ENCODE data around the gene SLCO1A2. TPM values are rescaled to one million over a fixed set of nuclear protein-coding genes. Genes with fewer than 3 reads are reported as not detected.
"Not testable (repeated sequence)": the region's sequence is repeated elsewhere in the genome, so short reads cannot be mapped to it uniquely, and the experiment has no call there.

SLCO1A2 gene
- polyA plus RNA-seq (2013, experiment 1 of 4), result 13.5 TPM
- 17.0 TPM for polyA plus RNA-seq (2013, experiment 2 of 4)
- polyA plus RNA-seq (2013, experiment 3 of 4), result 8.6 TPM
- 12.9 TPM for polyA plus RNA-seq (2013, experiment 4 of 4)

DNA sequence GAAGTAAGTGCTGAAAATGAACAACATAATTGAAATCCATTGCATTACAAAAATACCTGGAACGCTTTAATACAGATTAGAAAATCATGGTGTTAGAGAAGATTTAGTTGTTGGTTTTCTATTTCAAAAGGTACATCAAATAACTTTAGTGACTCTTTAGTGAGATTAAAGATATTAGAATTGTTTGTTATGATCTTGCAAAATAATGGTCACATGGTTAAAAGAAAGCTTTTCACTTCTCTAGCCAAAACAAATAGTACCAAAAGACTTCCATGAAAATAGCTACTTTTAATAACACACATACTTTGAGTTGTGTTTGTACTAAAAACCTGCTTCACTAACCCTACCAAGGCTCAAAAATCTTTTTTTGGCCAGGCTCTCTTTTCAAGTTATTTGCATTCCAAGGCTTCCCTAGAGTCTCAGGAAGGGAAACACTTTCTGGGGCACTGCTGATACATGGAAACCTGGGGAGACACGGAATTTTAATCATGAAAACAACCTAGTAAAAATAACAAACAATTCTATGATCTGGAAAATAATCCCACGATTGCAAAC lies at the start of gene SLCO1A2:
TSS of gene SLCO1A2 (minus strand) at position 147 of the 555 bp plus-strand sequence. CDS start 270 bp downstream, outside the sequence.
- Histone ChIP-seq H3K4me1 (ENCODE audit: control insufficient read depth, insufficient read depth, low read length) (no peaks in the 10 kb centered on the region), H3K9me3 (ENCODE audit: control insufficient read depth, low read length) (peaks cover 1% of the 10 kb centered on the region), H3K27me3 (ENCODE audit: control insufficient read depth, insufficient read depth, low read length, poor library complexity, severe bottlenecking) (no peaks in the 10 kb centered on the region), H3K4me3 (ENCODE audit: insufficient read depth, low read depth, low read length) (no peak within 1 kb of the TSS), H3K27ac (ENCODE audit: insufficient read depth, low read depth, low read length, poor library complexity, severe bottlenecking) (no peak within 1 kb of the TSS), H3K36me3 (ENCODE audit: control insufficient read depth, insufficient read depth, low read length) (no peaks in the 10 kb centered on the region)
- WGBS, 2 experiments, result 63 to 97% methylated on average over 1 to 3 of the region's 3 CpGs

GRCh38 chr12:21384261-21384660 lies 49.5 kb upstream of the SLCO1A2 start:
- Histone ChIP-seq H3K27ac (ENCODE audit: insufficient read depth, low read depth, low read length, poor library complexity, severe bottlenecking) (no peak overlapping the region), H3K27me3 (ENCODE audit: control insufficient read depth, insufficient read depth, low read length, poor library complexity, severe bottlenecking) (no peaks in the 10 kb centered on the region), H3K4me1 (ENCODE audit: control insufficient read depth, insufficient read depth, low read length) (no peaks in the 10 kb centered on the region), H3K36me3 (ENCODE audit: control insufficient read depth, insufficient read depth, low read length) (no peaks in the 10 kb centered on the region), H3K9me3 (ENCODE audit: control insufficient read depth, low read length) (no peaks in the 10 kb centered on the region), H3K4me3 (ENCODE audit: insufficient read depth, low read depth, low read length) (no peak overlapping the region)
- WGBS, 2 experiments, result 94 to 95% methylated on average over 2 of the region's 2 CpGs

DNA sequence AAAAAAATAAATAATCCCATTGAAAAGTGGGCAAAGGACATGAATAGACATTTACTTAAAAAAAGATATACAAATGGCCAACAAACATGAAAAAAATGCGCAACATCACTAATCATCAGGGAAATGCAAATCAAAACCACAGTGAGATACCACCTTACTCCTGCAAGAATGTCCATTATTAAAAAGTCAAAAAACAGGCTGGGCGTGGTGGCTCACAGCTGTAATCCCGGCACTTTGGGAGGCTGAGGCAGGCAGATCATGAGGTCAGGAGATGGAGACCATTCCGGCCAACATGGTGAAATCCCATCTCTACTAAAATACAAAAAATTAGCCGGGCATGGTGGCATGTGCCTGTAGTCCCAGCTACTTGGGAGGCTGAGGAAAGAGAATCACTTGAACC lies 46.6 kb upstream of the SLCO1A2 start:
- H3K27ac ChIP-seq (ENCODE audit: insufficient read depth, low read depth, low read length, poor library complexity, severe bottlenecking); H3K4me1 ChIP-seq (ENCODE audit: control insufficient read depth, insufficient read depth, low read length); H3K36me3 ChIP-seq (ENCODE audit: control insufficient read depth, insufficient read depth, low read length); H3K4me3 ChIP-seq (ENCODE audit: insufficient read depth, low read depth, low read length); H3K9me3 ChIP-seq (ENCODE audit: control insufficient read depth, low read length); H3K27me3 ChIP-seq (ENCODE audit: control insufficient read depth, insufficient read depth, low read length, poor library complexity, severe bottlenecking): not testable (repeated sequence)
- WGBS, 2 experiments, result 90 to 91% methylated on average over 5 of the region's 5 CpGs

DNA sequence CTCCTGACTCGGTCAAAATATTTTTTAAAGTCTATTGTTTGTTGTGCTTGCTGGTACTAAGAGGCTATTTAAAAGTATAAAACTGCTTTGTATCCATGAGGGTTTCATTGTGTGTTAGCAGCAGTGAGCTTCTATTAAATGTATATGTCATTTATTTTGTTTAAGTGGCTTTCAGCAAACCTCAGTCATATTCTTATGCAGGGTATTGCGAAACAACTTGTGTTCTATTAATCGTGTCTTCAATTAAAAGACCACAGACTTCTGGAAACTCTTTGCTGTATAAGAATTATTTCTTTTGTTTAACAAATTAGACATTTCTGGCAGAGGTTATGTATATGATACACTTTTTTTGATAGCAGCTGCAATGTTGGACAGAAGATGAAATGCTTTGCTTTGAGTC lies 44.5 kb upstream of the SLCO1A2 start:
- no peak overlapping the region for H3K4me3 ChIP-seq (ENCODE audit: insufficient read depth, low read depth, low read length)
- no peaks in the 10 kb centered on the region for H3K27me3 ChIP-seq (ENCODE audit: control insufficient read depth, insufficient read depth, low read length, poor library complexity, severe bottlenecking)
- 88 to 98% methylated on average over 2 to 3 of the region's 3 CpGs for WGBS, 2 experiments
- no peak overlapping the region for H3K27ac ChIP-seq (ENCODE audit: insufficient read depth, low read depth, low read length, poor library complexity, severe bottlenecking)
- no peaks in the 10 kb centered on the region for H3K9me3 ChIP-seq (ENCODE audit: control insufficient read depth, low read length)
- no peaks in the 10 kb centered on the region for H3K36me3 ChIP-seq (ENCODE audit: control insufficient read depth, insufficient read depth, low read length)
- H3K4me1 ChIP-seq (ENCODE audit: control insufficient read depth, insufficient read depth, low read length), result no peaks in the 10 kb centered on the region

- H3K27me3 ChIP-seq (ENCODE audit: control insufficient read depth, insufficient read depth, low read length, poor library complexity, severe bottlenecking), result no peaks in the 10 kb centered on the region
- H3K4me1 ChIP-seq (ENCODE audit: control insufficient read depth, insufficient read depth, low read length), result no peaks in the 10 kb centered on the region
- H3K4me3 ChIP-seq (ENCODE audit: insufficient read depth, low read depth, low read length), result no peak within 1 kb of the TSS
- H3K36me3 ChIP-seq (ENCODE audit: control insufficient read depth, insufficient read depth, low read length), result no peaks in the 10 kb centered on the region
- no peak within 1 kb of the TSS for H3K27ac ChIP-seq (ENCODE audit: insufficient read depth, low read depth, low read length, poor library complexity, severe bottlenecking)
- no peaks in the 10 kb centered on the region for H3K9me3 ChIP-seq (ENCODE audit: control insufficient read depth, low read length)
- WGBS, 2 experiments, result 94 to 100% methylated on average over 2 of the region's 2 CpGs
These were observed 37.9 kb upstream of the SLCO1A2 start, which contains the start of gene IAPP for GRCh38 chr12:21372602-21373001. TSS of gene IAPP (plus strand) at chr12:21372902. CDS start at chr12:21373352, 450 bp downstream.

DNA sequence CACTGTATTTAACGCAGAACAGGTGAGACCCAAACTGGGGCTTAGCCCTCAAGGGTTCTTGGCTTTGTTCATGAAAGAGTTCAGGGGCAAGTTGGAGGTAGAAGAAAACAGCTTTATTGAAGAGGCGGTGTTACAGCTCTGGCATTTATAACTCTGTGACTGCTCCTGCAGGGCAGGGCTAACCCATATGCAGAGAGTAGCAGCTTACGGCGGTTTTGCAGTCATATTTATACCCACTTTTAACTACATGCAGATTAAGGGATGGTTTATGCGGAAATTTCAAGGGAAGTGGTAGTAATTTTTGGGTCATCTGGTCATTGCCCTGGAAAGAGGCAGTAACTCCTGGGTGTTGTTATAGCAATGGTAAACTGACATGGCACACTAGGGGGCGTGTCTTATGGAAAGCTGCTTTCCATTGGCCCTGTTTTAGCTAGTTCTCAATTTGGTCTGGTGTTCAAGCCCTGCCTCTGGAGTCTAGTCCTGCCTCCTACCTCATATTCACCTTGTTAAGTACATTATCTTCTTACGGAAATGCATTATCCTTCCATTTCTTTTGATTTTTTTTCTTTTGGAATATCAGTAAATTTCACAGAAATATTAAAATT lies 36.2 kb upstream of the SLCO1A2 start:
- no peaks in the 10 kb centered on the region for H3K27me3 ChIP-seq (ENCODE audit: control insufficient read depth, insufficient read depth, low read length, poor library complexity, severe bottlenecking)
- 92 to 94% methylated on average over 4 to 6 of the region's 7 CpGs for WGBS, 2 experiments

GRCh38 chr12:21369141-21369980 lies 34.6 kb upstream of the SLCO1A2 start:
- no peaks in the 10 kb centered on the region for H3K27me3 ChIP-seq (ENCODE audit: control insufficient read depth, insufficient read depth, low read length, poor library complexity, severe bottlenecking)
- no peaks in the 10 kb centered on the region for H3K9me3 ChIP-seq (ENCODE audit: control insufficient read depth, low read length)
- 90 to 99% methylated on average over 1 to 3 of the region's 4 CpGs for WGBS, 2 experiments
- H3K4me3 ChIP-seq (ENCODE audit: insufficient read depth, low read depth, low read length), result no peak overlapping the region
- H3K36me3 ChIP-seq (ENCODE audit: control insufficient read depth, insufficient read depth, low read length), result no peaks in the 10 kb centered on the region
- no peak overlapping the region for H3K27ac ChIP-seq (ENCODE audit: insufficient read depth, low read depth, low read length, poor library complexity, severe bottlenecking)
- no peaks in the 10 kb centered on the region for H3K4me1 ChIP-seq (ENCODE audit: control insufficient read depth, insufficient read depth, low read length)

More for the DNA sequence above, 36.2 kb upstream of the SLCO1A2 start:
- Histone ChIP-seq H3K4me3 (ENCODE audit: insufficient read depth, low read depth, low read length) (no peak overlapping the region), H3K36me3 (ENCODE audit: control insufficient read depth, insufficient read depth, low read length) (no peaks in the 10 kb centered on the region), H3K9me3 (ENCODE audit: control insufficient read depth, low read length) (no peaks in the 10 kb centered on the region), H3K4me1 (ENCODE audit: control insufficient read depth, insufficient read depth, low read length) (no peaks in the 10 kb centered on the region), H3K27ac (ENCODE audit: insufficient read depth, low read depth, low read length, poor library complexity, severe bottlenecking) (no peak overlapping the region)

GRCh38 chr12:21360632-21361031 lies 25.9 kb upstream of the SLCO1A2 start:
- H3K27me3 ChIP-seq (ENCODE audit: control insufficient read depth, insufficient read depth, low read length, poor library complexity, severe bottlenecking); H3K27ac ChIP-seq (ENCODE audit: insufficient read depth, low read depth, low read length, poor library complexity, severe bottlenecking); H3K4me1 ChIP-seq (ENCODE audit: control insufficient read depth, insufficient read depth, low read length); H3K9me3 ChIP-seq (ENCODE audit: control insufficient read depth, low read length); H3K4me3 ChIP-seq (ENCODE audit: insufficient read depth, low read depth, low read length); H3K36me3 ChIP-seq (ENCODE audit: control insufficient read depth, insufficient read depth, low read length): not testable (repeated sequence)
- WGBS, 2 experiments, result 84 to 85% methylated on average over 10 of the region's 10 CpGs

DNA sequence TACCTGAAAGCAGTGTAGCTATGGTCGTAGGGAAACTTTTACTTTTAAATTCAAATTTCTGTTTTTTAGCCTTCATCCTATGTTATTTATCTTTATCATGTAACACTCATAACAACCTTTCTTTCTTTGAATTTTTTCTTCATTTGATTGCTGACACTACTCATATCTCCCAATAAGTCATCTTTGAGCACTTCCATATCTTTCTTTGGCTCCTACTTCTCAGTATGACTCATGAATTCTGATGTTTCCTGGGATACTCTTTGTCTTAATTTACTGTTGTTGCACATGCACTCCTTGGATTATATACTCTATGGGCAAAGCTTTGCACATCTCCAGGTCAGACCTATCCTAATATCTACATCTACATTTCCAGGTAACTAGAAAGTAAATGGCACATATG lies 19.9 kb upstream of the SLCO1A2 start:
- Histone ChIP-seq H3K4me1 (ENCODE audit: control insufficient read depth, insufficient read depth, low read length) (no peaks in the 10 kb centered on the region), H3K9me3 (ENCODE audit: control insufficient read depth, low read length) (no peaks in the 10 kb centered on the region), H3K27me3 (ENCODE audit: control insufficient read depth, insufficient read depth, low read length, poor library complexity, severe bottlenecking) (no peaks in the 10 kb centered on the region), H3K36me3 (ENCODE audit: control insufficient read depth, insufficient read depth, low read length) (no peaks in the 10 kb centered on the region), H3K27ac (ENCODE audit: insufficient read depth, low read depth, low read length, poor library complexity, severe bottlenecking) (no peak overlapping the region), H3K4me3 (ENCODE audit: insufficient read depth, low read depth, low read length) (no peak overlapping the region)
- WGBS, 2 experiments, result 95 to 100% methylated on average over 1 of the region's 1 CpG

GRCh38 chr12:21353948-21354347 lies 19.2 kb upstream of the SLCO1A2 start:
- H3K4me1 ChIP-seq (ENCODE audit: control insufficient read depth, insufficient read depth, low read length), result no peaks in the 10 kb centered on the region
- 94 to 97% methylated on average over 3 to 4 of the region's 4 CpGs for WGBS, 2 experiments
- H3K27ac ChIP-seq (ENCODE audit: insufficient read depth, low read depth, low read length, poor library complexity, severe bottlenecking), result no peak overlapping the region
- H3K4me3 ChIP-seq (ENCODE audit: insufficient read depth, low read depth, low read length), result no peak overlapping the region
- H3K9me3 ChIP-seq (ENCODE audit: control insufficient read depth, low read length), result no peaks in the 10 kb centered on the region
- H3K27me3 ChIP-seq (ENCODE audit: control insufficient read depth, insufficient read depth, low read length, poor library complexity, severe bottlenecking), result no peaks in the 10 kb centered on the region
- no peaks in the 10 kb centered on the region for H3K36me3 ChIP-seq (ENCODE audit: control insufficient read depth, insufficient read depth, low read length)

Data from ectodermal cell (in vitro differentiated cells).